HCT116 (cell line): ENCODE measurements around the gene KRTAP1-5. TPM values are rescaled to one million over a fixed set of nuclear protein-coding genes. Genes with fewer than 3 reads are reported as not detected.

Source experiments
- ATAC-seq: fragments of 200-7000 bp; cut with Tn5 transposase; 2 replicates; pipeline ENCODE4 v1.9.1; 2020; ENCODE audit warnings: mild to moderate bottlenecking, moderate library complexity
- BruUV-seq: library from RNA; stranded (reverse); fragments of 400-500 nt; replicated peaks from 2 replicates; lab custom pipeline; 2021; lab: Mats Ljungman, UMichigan
- CTCF ChIA-PET: fragments of 300-600 bp; sonication (Branson Sonifier 250); formaldehyde crosslinking; loops from one replicate; lab custom pipeline; 2021; ENCODE audit warnings: antibody characterized with exemption; lab: Charles Lee
- POLR2A ChIA-PET: fragments of 300-600, 350-600 bp; sonication (Branson Sonifier 250); formaldehyde crosslinking; loops from one replicate; lab custom pipeline; 2021; ENCODE audit warnings: antibody characterized with exemption; lab: Charles Lee
- RAD21 ChIA-PET, 2 experiments: fragments of 300-600 bp; sonication (Branson Sonifier 250); formaldehyde crosslinking; loops; one replicate each; lab custom pipeline; 2023; ENCODE audit warnings: low total read pairs in 2 of 2; ENCODE audit not compliant: uncharacterized antibody in 2 of 2, unreplicated experiment in 2 of 2, low non-redundant PET in 1 of 2; lab: Charles Lee
- DNase-seq: peaks from one replicate; pipeline ENCODE4 v3.0.0-alpha.2; 2010; ENCODE audit warnings: low read depth, low spot score
- H2AFZ ChIP-seq: fragments of 200-600 bp; shearing (Covaris generic), sonication (generic); 2 replicates; pipeline ENCODE4 v1.6.1; 2017; ENCODE audit warnings: low read depth, mixed run types, mixed read lengths, antibody characterized with exemption, low read length; ENCODE audit not compliant: poor library complexity, severe bottlenecking
- H3K27ac ChIP-seq: 2 replicates; pipeline ENCODE4 v1.5.1; 2012; ENCODE audit warnings: low read depth, low read length
- H3K27me3 ChIP-seq: fragments of 200-600 bp; sonication (generic); 2 replicates; pipeline ENCODE4 v1.6.1; 2016; ENCODE audit warnings: mixed run types, low read length, mixed read lengths; ENCODE audit not compliant: insufficient read depth
- H3K36me3 ChIP-seq, 2 experiments: fragments of 200-500 bp in 1 of 2; fragments of 200-600 bp in 1 of 2; sonication (Bioruptor generic) in 1 of 2; sonication (generic) in 1 of 2; 2 replicates each; pipeline versions ENCODE4 v1.5.1 to v1.6.1; 2014 to 2016; ENCODE audit warnings: low read length in 2 of 2, inconsistent platforms in 1 of 2, mixed read lengths in 1 of 2, mixed run types in 1 of 2; ENCODE audit not compliant: insufficient read depth in 2 of 2, control insufficient read depth in 1 of 2
- H3K4me1 ChIP-seq, 2 experiments: fragments of 200-600 bp in 1 of 2; sonication (generic) in 1 of 2; 2 replicates each; pipeline versions ENCODE4 v1.5.1 to v1.6.1; 2012 to 2017; ENCODE audit warnings: low read length in 2 of 2, inconsistent platforms in 1 of 2, mild to moderate bottlenecking in 1 of 2, mixed read lengths in 1 of 2, mixed run types in 1 of 2, moderate library complexity in 1 of 2; ENCODE audit not compliant: insufficient read depth in 2 of 2, control insufficient read depth in 1 of 2
- H3K4me2 ChIP-seq: fragments of 200-600 bp; sonication (generic); 2 replicates; pipeline ENCODE4 v1.6.1; 2017; ENCODE audit warnings: mixed run types, low read length, mixed read lengths
- H3K4me3 ChIP-seq, 2 experiments: fragments of 200-600 bp in 1 of 2; sonication (generic) in 1 of 2; replicated peaks in 1 of 2; 2 replicates each; pipeline ENCODE4 v1.5.1; 2011 to 2016; ENCODE audit warnings: low read length in 2 of 2, control low read depth in 1 of 2, low read depth in 1 of 2, mild to moderate bottlenecking in 1 of 2, mixed read lengths in 1 of 2, mixed run types in 1 of 2
- H3K79me2 ChIP-seq: fragments of 200-600 bp; sonication (generic); 2 replicates; pipeline ENCODE4 v1.6.1; 2017; ENCODE audit warnings: mild to moderate bottlenecking, mixed run types, low read length, moderate library complexity, mixed read lengths; ENCODE audit not compliant: insufficient read depth
- H3K9ac ChIP-seq: fragments of 200-600 bp; sonication (generic); 2 replicates; pipeline ENCODE4 v1.6.1; 2016; ENCODE audit warnings: low read length, mixed read lengths
- H3K9me2 ChIP-seq: fragments of 200-600 bp; sonication (generic), shearing (Covaris generic); 2 replicates; pipeline ENCODE4 v1.6.1; 2017; ENCODE audit warnings: mixed run types, mild to moderate bottlenecking, moderate library complexity; ENCODE audit not compliant: insufficient read depth
- H3K9me3 ChIP-seq, 2 experiments: fragments of 200-500 bp in 1 of 2; fragments of 200-600 bp in 1 of 2; sonication (Bioruptor generic) in 1 of 2; sonication (generic) in 1 of 2; 2 replicates each; pipeline ENCODE4 v1.6.1; 2014 to 2017; ENCODE audit warnings: low read length in 2 of 2, mixed read lengths in 2 of 2, inconsistent platforms in 1 of 2, low read depth in 1 of 2, mild to moderate bottlenecking in 1 of 2, mixed run types in 1 of 2, moderate library complexity in 1 of 2; ENCODE audit not compliant: control insufficient read depth in 1 of 2, insufficient read depth in 1 of 2
- H4K20me1 ChIP-seq: fragments of 200-600 bp; sonication (generic), shearing (Covaris generic); 2 replicates; pipeline ENCODE4 v1.6.1; 2017; ENCODE audit warnings: mixed run types, mild to moderate bottlenecking, moderate library complexity; ENCODE audit not compliant: insufficient read depth
- ATF3 ChIP-seq: IDR thresholded peaks from 2 replicates; pipeline ENCODE4 v1.6.1; 2012
- CBX3 ChIP-seq: IDR thresholded peaks from 2 replicates; pipeline ENCODE4 v1.6.1; 2012; ENCODE audit warnings: low read depth
- CTCF ChIP-seq, 3 experiments: fragments of 200-600 bp in 1 of 3; sonication (generic) in 1 of 3; IDR thresholded peaks in 2 of 3; conservative IDR thresholded peaks in 1 of 3; 2 replicates each; pipeline ENCODE4 v1.5.1; 2012 to 2017; ENCODE audit warnings: low read depth in 2 of 3, low read length in 2 of 3, antibody characterized with exemption in 1 of 3, borderline replicate concordance in 1 of 3, control low read depth in 1 of 3, mild to moderate bottlenecking in 1 of 3, mixed read lengths in 1 of 3, mixed run types in 1 of 3, moderate library complexity in 1 of 3; ENCODE audit not compliant: insufficient read depth in 1 of 3
- EGR1 ChIP-seq: IDR thresholded peaks from 2 replicates; pipeline ENCODE4 v1.6.1; 2012; ENCODE audit warnings: low read depth
- EZH2 ChIP-seq: fragments of 200-600 bp; sonication (generic); IDR thresholded peaks from 2 replicates; pipeline ENCODE4 v1.6.1; 2017; ENCODE audit warnings: antibody characterized with exemption, mixed run types
- EZH2phosphoT487 ChIP-seq: fragments of 200-600 bp; IDR thresholded peaks from 2 replicates; pipeline ENCODE4 v1.6.1; 2018; ENCODE audit warnings: antibody characterized with exemption, borderline replicate concordance
- FOSL1 ChIP-seq: IDR thresholded peaks from 2 replicates; pipeline ENCODE4 v1.6.1; 2012; ENCODE audit warnings: low read depth
- JUND ChIP-seq: IDR thresholded peaks from 2 replicates; pipeline ENCODE4 v1.6.1; 2012
- MAX ChIP-seq: IDR thresholded peaks from 2 replicates; pipeline ENCODE4 v1.6.1; 2012
- POLR2A ChIP-seq: IDR thresholded peaks from 2 replicates; pipeline ENCODE4 v1.7.0; 2011; ENCODE audit warnings: borderline replicate concordance; ENCODE audit not compliant: insufficient read depth, insufficient read length; ENCODE audit errors: extremely low read depth
- POLR2AphosphoS5 ChIP-seq: IDR thresholded peaks from 2 replicates; pipeline ENCODE4 v1.6.1; 2011; ENCODE audit warnings: mild to moderate bottlenecking, low read depth, low read length, moderate library complexity
- RAD21 ChIP-seq: IDR thresholded peaks from 2 replicates; pipeline ENCODE4 v1.6.1; 2012; ENCODE audit warnings: low read depth, mild to moderate bottlenecking
- REST ChIP-seq: IDR thresholded peaks from 2 replicates; pipeline ENCODE4 v1.6.1; 2012; ENCODE audit warnings: low read depth
- SIN3A ChIP-seq: IDR thresholded peaks from 2 replicates; pipeline ENCODE4 v1.6.1; 2012; ENCODE audit warnings: low read depth
- SP1 ChIP-seq: IDR thresholded peaks from 2 replicates; pipeline ENCODE4 v1.6.1; 2012; ENCODE audit warnings: low read depth
- SRF ChIP-seq: IDR thresholded peaks from 2 replicates; pipeline ENCODE4 v1.6.1; 2012; ENCODE audit warnings: low read depth
- TCF7L2 ChIP-seq: IDR thresholded peaks from 2 replicates; pipeline ENCODE4 v1.7.0; 2011; ENCODE audit warnings: borderline replicate concordance, inconsistent platforms; ENCODE audit not compliant: insufficient read depth, insufficient read length; ENCODE audit errors: extremely low read depth
- YY1 ChIP-seq: IDR thresholded peaks from 2 replicates; pipeline ENCODE4 v1.6.1; 2011; ENCODE audit warnings: low read length, low read depth, moderate library complexity, mild to moderate bottlenecking; ENCODE audit not compliant: insufficient replicate concordance; ENCODE audit errors: extremely low read depth
- ZBTB33 ChIP-seq: IDR thresholded peaks from 2 replicates; pipeline ENCODE4 v1.6.1; 2011; ENCODE audit warnings: mild to moderate bottlenecking, low read length, moderate library complexity; ENCODE audit not compliant: insufficient replicate concordance; ENCODE audit errors: extremely low read depth
- ZFX ChIP-seq: fragments of 450-650 bp; IDR thresholded peaks from 2 replicates; pipeline ENCODE4 v1.6.1; 2017
- ZNF274 ChIP-seq: fragments of 200-500 bp; sonication (Bioruptor generic); IDR thresholded peaks from 2 replicates; pipeline ENCODE4 v1.6.1; 2014; ENCODE audit warnings: mild to moderate bottlenecking, low read depth, low read length, inconsistent platforms
- intact Hi-C: fragments of 100-400 bp; cut with micrococcal nuclease; formaldehyde crosslinking; loops from 2 replicates; pipeline ENCODE4 v1.10.0; 2022
- total RNA-seq: library from RNA; stranded (reverse); gene quantifications from one replicate; pipeline ENCODE4 v1.2.1, GENCODE V29; 2021; ENCODE audit not compliant: unreplicated experiment

KRTAP1-5 gene
- total RNA-seq, 1 experiment from 2014 or later = not detected

GRCh38 chr17:41061964-41062363 lies 35.0 kb upstream of the KRTAP1-5 start:
- no TSS peak for BruUV-seq
- Histone ChIP-seq H3K9me2 (no peaks in the 10 kb centered on the region), H3K79me2 (no peaks in the 10 kb centered on the region), H3K36me3 (peaks cover 0 to 7% of the 10 kb centered on the region in 2 experiments; a peak in 1 of 4 replicates), H3K4me2 (no peak overlapping the region), H4K20me1 (no peaks in the 10 kb centered on the region), H3K9me3 (peaks cover 0 to 8% of the 10 kb centered on the region in 2 experiments; a peak in 1 of 4 replicates), H3K4me3 (no peak overlapping the region), H3K27me3 (no peaks in the 10 kb centered on the region), H3K9ac (0 out of 2 replicates have a peak overlapping the region, but pooled peaks have one; percentile 10), H3K27ac (peak overlapping the region; percentile 85), H3K4me1 (peaks cover 48 to 75% of the 10 kb centered on the region in 2 experiments), H2AFZ (no peak overlapping the region)
- DNase-seq = no peak
- TF ChIP-seq EZH2 = no peak
- no peak for TF ChIP-seq POLR2A
- no peak for TF ChIP-seq ATF3
- no peak for TF ChIP-seq REST
- TF ChIP-seq ZBTB33 = no peak
- TF ChIP-seq JUND = 0 out of 2 replicates have a peak, but pooled peaks have one; percentile 9
- TF ChIP-seq EGR1 = no peak
- no peak for TF ChIP-seq YY1
- no peak for TF ChIP-seq SIN3A
- peak; percentile 60; the same call in 1 of the 2 replicates for TF ChIP-seq MAX
- TF ChIP-seq TCF7L2 = no peak
- TF ChIP-seq RAD21 = no peak
- 0 out of 2 replicates have a peak, but pooled peaks have one; percentile 19 for TF ChIP-seq CBX3
- no peak for TF ChIP-seq ZFX
- peak; percentile 21; the same call in 1 of the 2 replicates for TF ChIP-seq SP1
- no peak for TF ChIP-seq ZNF274
- TF ChIP-seq CTCF (IDR thresholded peaks at IDR 0.05 in 2 of 3, conservative IDR thresholded peaks at IDR 0.05 in 1 of 3; ENCODE audit: borderline replicate concordance in 1 of 3, insufficient read depth in 1 of 3, low read depth in 2 of 3, low read length in 2 of 3) = no peak
- TF ChIP-seq EZH2phosphoT487 = no peak
- TF ChIP-seq SRF = peak; percentile 24; the same call in 1 of the 2 replicates
- TF ChIP-seq FOSL1 = peak; percentile 21; the same call in 1 of the 2 replicates
- no peak for TF ChIP-seq POLR2AphosphoS5
- ChIA-PET RAD21 (no interaction called here), CTCF (no interaction called here), POLR2A (no interaction called here)
- intact Hi-C loops = no loop called here
- no peak for ATAC-seq
